Muscle layer of duodenum (tissue), 2 donors: Measurements from ENCODE around the gene NECTIN4.
"Not testable (repeated sequence)": the region's sequence is repeated elsewhere in the genome, so short reads cannot be mapped to it uniquely, and the experiment has no call there.

ENCODE experiments used
- H3K27ac ChIP-seq: one replicate; pipeline ENCODE4 v1.7.0; 2013; ENCODE audit warnings: mild to moderate bottlenecking, low read length
- H3K27me3 ChIP-seq: one replicate; pipeline ENCODE4 v1.7.0; 2013; ENCODE audit warnings: low read depth, mild to moderate bottlenecking, control low read depth, low read length
- H3K36me3 ChIP-seq, 2 donors: one replicate each; pipeline ENCODE4 v1.7.0; 2013; ENCODE audit warnings: low read length in 2 of 2, control low read depth in 1 of 2, mild to moderate bottlenecking in 1 of 2; ENCODE audit not compliant: insufficient read depth in 2 of 2, control insufficient read depth in 1 of 2
- H3K4me1 ChIP-seq, 2 donors: one replicate each; pipeline ENCODE4 v1.7.0; 2013; ENCODE audit warnings: low read length in 2 of 2, mild to moderate bottlenecking in 2 of 2, control low read depth in 1 of 2, moderate library complexity in 1 of 2; ENCODE audit not compliant: insufficient read depth in 2 of 2, control insufficient read depth in 1 of 2
- H3K4me3 ChIP-seq, 2 donors: one replicate each; pipeline ENCODE4 v1.7.0; 2013; ENCODE audit warnings: low read length in 2 of 2, low read depth in 1 of 2, mild to moderate bottlenecking in 1 of 2
- H3K9me3 ChIP-seq, 2 donors: one replicate each; pipeline ENCODE4 v1.7.0; 2013; ENCODE audit warnings: low read length in 2 of 2, control low read depth in 1 of 2, mild to moderate bottlenecking in 1 of 2; ENCODE audit not compliant: control insufficient read depth in 1 of 2
- donor health status: healthy.

Gene NECTIN4

DNA sequence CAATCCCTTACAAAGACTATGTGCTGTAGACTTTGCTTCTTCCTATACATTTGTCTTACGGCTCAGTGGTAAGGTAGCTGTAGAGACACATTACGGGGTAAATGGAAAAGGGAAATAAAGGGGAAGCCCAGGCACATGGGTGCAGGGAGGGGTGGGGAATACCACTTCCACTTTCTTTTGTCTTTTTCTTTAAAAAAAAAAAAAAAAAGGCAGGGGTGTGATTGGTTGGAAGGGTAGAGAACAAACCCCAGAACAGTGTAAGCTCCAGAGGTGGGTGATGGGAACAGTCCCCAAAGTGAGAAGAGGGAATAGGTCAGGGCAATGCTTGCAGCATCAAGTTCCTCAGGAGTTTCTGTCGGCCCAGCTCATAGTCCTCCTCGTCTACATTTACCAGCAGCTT lies 32.5 kb upstream of the NECTIN4 start:
- H3K27me3 ChIP-seq = no peaks in the 10 kb centered on the region
- no peak overlapping the region for H3K27ac ChIP-seq
- no peaks in the 10 kb centered on the region for H3K9me3 ChIP-seq
- peaks cover 41 to 50% of the 10 kb centered on the region in 2 donors for H3K36me3 ChIP-seq
- peaks cover 15 to 28% of the 10 kb centered on the region in 2 donors for H3K4me1 ChIP-seq
- H3K4me3 ChIP-seq = no peak overlapping the region

DNA sequence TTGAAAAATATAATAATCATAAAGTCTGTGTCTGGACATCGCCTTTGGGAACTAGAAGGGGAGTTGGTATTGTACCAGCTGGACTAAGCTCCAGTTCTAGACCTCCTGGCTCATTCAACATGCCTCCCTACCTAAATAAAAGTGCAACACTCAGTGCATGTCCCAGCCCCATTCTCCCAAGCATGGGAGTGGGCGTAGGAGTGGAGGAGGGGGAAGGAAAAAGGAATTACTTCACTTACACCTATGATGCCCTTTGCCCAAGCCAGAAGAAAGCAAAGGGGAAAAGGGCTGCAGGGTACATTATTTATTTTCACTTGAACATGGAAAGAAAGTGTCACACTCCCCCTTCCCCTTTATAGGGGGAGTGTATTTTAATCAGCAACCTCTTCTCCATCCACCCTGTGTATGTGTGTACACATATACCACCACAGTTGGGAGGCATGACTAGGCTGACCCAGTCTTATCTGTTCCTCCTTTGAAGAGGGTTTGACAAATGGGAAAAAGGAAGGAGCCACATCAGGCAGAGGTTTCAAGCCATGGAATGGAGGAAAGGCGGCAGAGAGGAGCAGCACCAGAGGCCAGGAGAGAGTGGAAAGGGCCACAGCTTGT lies 31.8 kb upstream of the NECTIN4 start:
- Histone ChIP-seq H3K27ac (no peak overlapping the region), H3K27me3 (no peaks in the 10 kb centered on the region), H3K9me3 (no peaks in the 10 kb centered on the region), H3K36me3 (peaks cover 41 to 46% of the 10 kb centered on the region in 2 donors), H3K4me1 (peaks cover 15 to 32% of the 10 kb centered on the region in 2 donors), H3K4me3 (no peak overlapping the region)

- peak overlapping the region; percentile 99 for H3K4me3 ChIP-seq
- peaks cover 33 to 43% of the 10 kb centered on the region in 2 donors for H3K36me3 ChIP-seq
- H3K9me3 ChIP-seq = no peaks in the 10 kb centered on the region
- H3K27me3 ChIP-seq = no peaks in the 10 kb centered on the region
- H3K4me1 ChIP-seq = peaks cover 15 to 37% of the 10 kb centered on the region in 2 donors
- H3K27ac ChIP-seq = peak overlapping the region; percentile 88
Measured at GRCh38 chr1:161119092-161119903, 29.9 kb upstream of the NECTIN4 start.

- peaks cover 23 to 30% of the 10 kb centered on the region in 2 donors for H3K36me3 ChIP-seq
- peak within 1 kb of the TSS; percentile 99 for H3K4me3 ChIP-seq
- peak within 1 kb of the TSS; percentile 88 for H3K27ac ChIP-seq
- no peaks in the 10 kb centered on the region for H3K9me3 ChIP-seq
- no peaks in the 10 kb centered on the region for H3K27me3 ChIP-seq
- peaks cover 15 to 47% of the 10 kb centered on the region in 2 donors for H3K4me1 ChIP-seq
Measured at GRCh38 chr1:161117759-161118581, 28.6 kb upstream of the NECTIN4 start, which contains the start of the genes NIT1 and PFDN2. NIT1 (plus strand) TSS chr1:161118105; CDS start chr1:161118177, 72 bp downstream. PFDN2 (minus strand) TSS chr1:161118037; CDS start chr1:161118026, 11 bp downstream.

GRCh38 chr1:161115961-161116360 lies 26.6 kb upstream of the NECTIN4 start:
- H3K27ac ChIP-seq, H3K36me3 ChIP-seq, H3K27me3 ChIP-seq, H3K9me3 ChIP-seq: not testable (repeated sequence)
- Histone ChIP-seq H3K4me1 (peaks cover 15 to 48% of the 10 kb centered on the region in 2 donors), H3K4me3 (peak overlapping the region in 1 of 2 donors; percentile 99)

DNA sequence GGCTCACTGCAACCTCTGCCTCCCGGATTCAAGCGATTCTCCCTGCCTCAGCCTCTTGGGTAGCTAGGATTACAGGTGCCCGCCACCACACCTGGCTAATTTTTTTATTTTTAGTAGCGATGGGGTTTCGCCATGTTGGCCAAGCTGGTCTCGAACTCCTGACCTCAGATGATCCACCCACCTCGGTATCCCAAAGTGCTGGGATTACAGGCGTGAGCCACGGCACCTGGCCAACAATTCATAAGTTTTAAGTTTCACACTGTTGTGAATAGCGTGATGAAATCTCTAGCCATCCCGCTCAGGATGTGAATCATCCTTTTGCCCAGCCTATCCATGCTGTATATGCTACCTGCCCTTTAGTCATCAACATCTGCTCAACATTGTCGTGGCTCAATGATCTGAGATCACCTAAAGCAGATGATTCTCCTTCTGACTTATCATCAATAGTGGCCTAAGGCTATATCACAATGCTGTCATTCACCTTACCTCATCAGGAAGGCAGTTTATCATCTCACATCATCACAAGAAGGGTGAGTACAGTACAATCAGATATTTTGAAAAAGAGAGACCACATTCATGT lies 25.9 kb upstream of the NECTIN4 start:
- H3K36me3 ChIP-seq = peaks cover 0 to 3% of the 10 kb centered on the region in 2 donors
- H3K27me3 ChIP-seq = no peaks in the 10 kb centered on the region
- H3K27ac ChIP-seq = no peak overlapping the region
- H3K9me3 ChIP-seq = no peaks in the 10 kb centered on the region
- H3K4me1 ChIP-seq = peaks cover 15 to 45% of the 10 kb centered on the region in 2 donors
- no peak overlapping the region for H3K4me3 ChIP-seq

GRCh38 chr1:161114556-161114955 lies 25.2 kb upstream of the NECTIN4 start:
- Histone ChIP-seq H3K9me3 (no peaks in the 10 kb centered on the region), H3K27ac (no peak overlapping the region), H3K27me3 (no peaks in the 10 kb centered on the region), H3K36me3 (peaks cover 0 to 3% of the 10 kb centered on the region in 2 donors), H3K4me1 (peaks cover 10 to 38% of the 10 kb centered on the region in 2 donors), H3K4me3 (no peak overlapping the region)

DNA sequence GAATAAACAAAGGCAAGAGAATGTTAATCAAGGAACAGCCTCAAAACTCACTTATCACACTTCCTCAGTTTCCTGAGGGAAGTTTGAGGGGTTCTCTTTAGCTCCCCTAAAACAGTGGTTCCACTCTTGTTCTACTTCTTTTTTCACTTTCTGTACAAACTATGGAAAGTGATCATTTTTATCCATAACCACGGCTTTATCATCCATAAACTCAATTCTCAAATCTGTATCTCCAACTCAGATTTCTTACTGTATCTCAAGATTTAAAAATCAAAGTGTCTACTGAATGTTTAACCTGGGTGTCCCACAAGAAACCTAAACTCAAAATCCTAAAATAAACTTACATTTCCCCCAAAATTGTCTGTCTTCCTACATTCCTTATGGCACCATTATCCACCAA lies 24.6 kb upstream of the NECTIN4 start:
- peaks cover 4 to 32% of the 10 kb centered on the region in 2 donors for H3K4me1 ChIP-seq
- no peaks in the 10 kb centered on the region for H3K27me3 ChIP-seq

DNA sequence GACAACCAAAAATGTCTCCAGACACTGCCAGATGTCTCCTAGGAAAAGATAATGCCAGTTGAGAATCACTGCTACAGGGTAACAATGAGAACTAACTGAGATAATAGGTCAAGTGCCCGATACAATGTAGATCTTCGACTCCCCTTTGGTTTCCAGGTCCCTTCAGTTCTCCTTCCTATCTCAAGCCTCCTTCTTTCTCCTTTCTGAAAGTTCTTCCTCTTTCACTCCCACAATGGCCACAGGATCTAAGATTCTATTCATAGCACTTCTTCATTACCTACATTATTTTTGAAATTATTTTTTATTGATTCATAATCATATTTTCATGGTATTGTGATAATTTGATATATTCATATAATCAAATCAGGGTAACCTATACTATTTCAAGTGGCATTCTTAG lies 22.2 kb upstream of the NECTIN4 start:
- Histone ChIP-seq H3K9me3 (no peaks in the 10 kb centered on the region), H3K27me3 (no peaks in the 10 kb centered on the region), H3K27ac (no peak overlapping the region), H3K4me3 (no peak overlapping the region), H3K4me1 (peaks cover 0 to 23% of the 10 kb centered on the region in 2 donors), H3K36me3 (no peaks in the 10 kb centered on the region)

More for the DNA sequence above, 24.6 kb upstream of the NECTIN4 start:
- Histone ChIP-seq H3K4me3 (no peak overlapping the region), H3K9me3 (no peaks in the 10 kb centered on the region), H3K27ac (no peak overlapping the region), H3K36me3 (peaks cover 0 to 3% of the 10 kb centered on the region in 2 donors)

DNA sequence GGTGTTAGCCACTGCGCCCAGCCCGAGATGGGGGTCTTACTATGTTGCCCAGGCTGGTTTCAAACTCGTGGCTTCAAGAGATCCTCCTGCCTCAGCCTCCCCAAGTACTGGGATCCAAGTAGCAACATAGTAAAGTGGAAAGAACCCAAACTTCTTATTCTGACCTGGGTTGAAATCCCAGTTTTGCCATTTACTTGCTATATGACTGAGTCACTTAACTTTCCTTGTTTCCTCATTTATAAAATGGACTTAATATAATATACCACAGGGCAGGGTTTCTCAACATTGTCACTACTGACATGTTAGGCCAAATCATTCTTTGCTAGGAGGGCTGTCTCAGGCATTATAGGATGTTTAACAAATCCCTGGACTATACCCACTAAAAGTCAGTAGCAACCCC lies 21.8 kb upstream of the NECTIN4 start:
- no peaks in the 10 kb centered on the region for H3K9me3 ChIP-seq
- H3K4me3 ChIP-seq = no peak overlapping the region
- no peaks in the 10 kb centered on the region for H3K27me3 ChIP-seq
- no peak overlapping the region for H3K27ac ChIP-seq
- H3K4me1 ChIP-seq = peaks cover 0 to 19% of the 10 kb centered on the region in 2 donors
- no peaks in the 10 kb centered on the region for H3K36me3 ChIP-seq
